AG09319 (cell line): Measurements from ENCODE around the gene PPP2CA.

Experiments
- DNase-seq: peaks from one replicate; pipeline ENCODE4 v3.0.0-alpha.2; 2010; ENCODE audit warnings: low read depth; ENCODE audit errors: extremely low read depth
- TF ChIP-seq, protein P1 (sequence below): IDR thresholded peaks from 2 replicates; pipeline ENCODE4 v1.5.1; 2011; ENCODE audit warnings: low read depth, mild to moderate bottlenecking, inconsistent platforms, low read length, moderate library complexity

PPP2CA gene

DNA sequence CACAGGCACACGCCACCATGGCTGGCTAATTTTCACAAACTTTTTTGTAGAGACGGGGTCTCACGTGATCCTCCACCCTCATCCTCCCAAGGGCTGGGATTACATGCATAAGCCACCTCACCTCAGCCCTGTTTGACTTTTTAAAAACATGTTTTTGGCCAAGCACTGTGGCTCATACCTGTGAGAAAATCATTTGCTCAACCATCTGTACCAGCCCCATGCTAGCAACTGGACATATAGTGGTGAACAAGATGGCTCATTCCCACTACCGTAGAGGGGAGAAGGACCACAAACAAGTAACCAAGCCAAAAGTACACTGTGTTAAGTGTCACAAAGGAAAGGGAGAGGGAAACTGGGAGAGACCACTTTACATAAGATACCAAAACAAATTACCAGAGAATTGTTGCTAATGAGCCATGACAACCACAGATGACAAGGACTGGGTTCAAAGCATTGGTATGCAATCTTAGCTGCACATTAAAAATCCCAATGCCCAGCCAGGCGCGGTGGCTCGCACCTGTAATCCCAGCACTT lies 19.2 kb downstream of the PPP2CA start:
- TF ChIP-seq, protein P1, sequence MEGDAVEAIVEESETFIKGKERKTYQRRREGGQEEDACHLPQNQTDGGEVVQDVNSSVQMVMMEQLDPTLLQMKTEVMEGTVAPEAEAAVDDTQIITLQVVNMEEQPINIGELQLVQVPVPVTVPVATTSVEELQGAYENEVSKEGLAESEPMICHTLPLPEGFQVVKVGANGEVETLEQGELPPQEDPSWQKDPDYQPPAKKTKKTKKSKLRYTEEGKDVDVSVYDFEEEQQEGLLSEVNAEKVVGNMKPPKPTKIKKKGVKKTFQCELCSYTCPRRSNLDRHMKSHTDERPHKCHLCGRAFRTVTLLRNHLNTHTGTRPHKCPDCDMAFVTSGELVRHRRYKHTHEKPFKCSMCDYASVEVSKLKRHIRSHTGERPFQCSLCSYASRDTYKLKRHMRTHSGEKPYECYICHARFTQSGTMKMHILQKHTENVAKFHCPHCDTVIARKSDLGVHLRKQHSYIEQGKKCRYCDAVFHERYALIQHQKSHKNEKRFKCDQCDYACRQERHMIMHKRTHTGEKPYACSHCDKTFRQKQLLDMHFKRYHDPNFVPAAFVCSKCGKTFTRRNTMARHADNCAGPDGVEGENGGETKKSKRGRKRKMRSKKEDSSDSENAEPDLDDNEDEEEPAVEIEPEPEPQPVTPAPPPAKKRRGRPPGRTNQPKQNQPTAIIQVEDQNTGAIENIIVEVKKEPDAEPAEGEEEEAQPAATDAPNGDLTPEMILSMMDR: no peak
- no peak for DNase-seq

DNA sequence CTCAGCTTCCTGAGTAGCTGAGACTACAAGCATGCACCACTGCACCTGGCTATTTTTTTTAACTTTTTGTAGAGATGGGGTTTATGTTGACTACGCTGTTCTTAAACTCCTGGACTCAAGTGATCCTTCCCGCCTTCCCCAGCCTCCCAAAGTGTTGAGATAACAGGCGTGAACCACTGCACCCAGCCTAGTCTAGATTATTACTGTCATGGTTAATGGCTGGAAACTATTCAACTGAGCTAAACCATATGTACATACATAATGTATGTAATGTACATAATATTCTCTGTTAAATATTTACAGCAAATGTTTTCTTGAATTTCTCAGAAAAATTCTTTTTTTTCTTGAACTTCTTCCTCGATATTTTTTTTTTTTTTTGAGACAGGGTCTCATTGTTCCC lies 21.3 kb downstream of the PPP2CA start:
- TF ChIP-seq, protein P1: no peak

DNA sequence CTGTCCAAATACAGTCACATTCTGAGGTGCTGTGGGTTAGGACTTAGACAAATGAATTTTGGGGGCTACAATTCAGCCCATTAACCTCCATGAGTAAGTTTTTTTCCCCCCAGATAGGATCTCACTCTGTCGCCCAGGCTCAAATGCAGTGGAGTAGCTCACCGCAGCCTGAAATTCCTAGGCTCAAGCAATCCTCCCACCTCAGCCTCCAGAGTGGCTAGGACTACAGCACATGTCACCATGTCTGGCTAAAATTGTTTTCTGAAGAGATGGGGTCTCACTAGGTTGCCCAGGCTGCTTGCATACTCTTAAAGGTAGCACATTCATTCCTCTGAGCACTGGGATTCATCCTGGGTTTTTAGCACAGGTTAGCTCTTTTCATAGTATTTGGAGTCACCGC lies 22.2 kb downstream of the PPP2CA start:
- no peak for DNase-seq
- TF ChIP-seq, protein P1: no peak

More for the DNA sequence above, 21.3 kb downstream of the PPP2CA start:
- no peak for DNase-seq

- no peak for DNase-seq
- TF ChIP-seq, protein P1: no peak
Measured at GRCh38 chr5:134195666-134196065, 30.2 kb downstream of the PPP2CA start.

GRCh38 chr5:134189031-134189430 lies 36.8 kb downstream of the PPP2CA start:
- no peak for DNase-seq

GRCh38 chr5:134188092-134188491 lies 37.8 kb downstream of the PPP2CA start:
- TF ChIP-seq, protein P1: no peak
- DNase-seq: no peak

More at GRCh38 chr5:134189031-134189430, 36.8 kb downstream of the PPP2CA start:
- TF ChIP-seq, protein P1: no peak

- DNase-seq: peak; percentile 20
Measured at GRCh38 chr5:134184155-134185135, 41.4 kb downstream of the PPP2CA start.

More at GRCh38 chr5:134184155-134185135, 41.4 kb downstream of the PPP2CA start:
- TF ChIP-seq, protein P1: peak; percentile 95
